Thoracic aorta (tissue), 2 donors: ENCODE results near the gene RBM46. TPM values are rescaled to one million over a fixed set of nuclear protein-coding genes. Genes with fewer than 3 reads are reported as not detected.

Source experiments
- ATAC-seq: fragments of 150-250 bp; one replicate; pipeline ENCODE4 v1.8.0; 2017; ENCODE audit warnings: low read depth; ENCODE audit not compliant: insufficient number of reproducible peaks, low FRiP score
- DNase-seq: peaks from one replicate; pipeline ENCODE4 v3.0.0-alpha.2; 2020; ENCODE audit warnings: low spot score
- H3K27ac ChIP-seq, 2 donors: fragments of 200-600 bp; sonication (generic); 1 replicate in 1 of 2; 2 replicates in 1 of 2; pipeline ENCODE4 v1.5.1; 2016; ENCODE audit warnings: mild to moderate bottlenecking in 2 of 2, moderate library complexity in 2 of 2
- H3K27me3 ChIP-seq: fragments of 200-600 bp; sonication (generic); replicated peaks from 2 replicates; pipeline ENCODE4 v1.6.0; 2016; ENCODE audit warnings: mild to moderate bottlenecking; ENCODE audit not compliant: insufficient read depth
- H3K36me3 ChIP-seq: fragments of 200-600 bp; sonication (generic); one replicate; pipeline ENCODE4 v1.5.1; 2016
- H3K4me1 ChIP-seq, 2 donors: fragments of 200-600 bp; sonication (generic); 1 replicate in 1 of 2; 2 replicates in 1 of 2; pipeline versions ENCODE4 v1.5.1 to v1.6.0; 2016; ENCODE audit warnings: low read depth in 2 of 2, mild to moderate bottlenecking in 1 of 2; ENCODE audit not compliant: control insufficient read depth in 1 of 2
- H3K4me3 ChIP-seq: fragments of 200-600 bp; sonication (generic); 2 replicates; pipeline ENCODE4 v1.5.1; 2016; ENCODE audit warnings: mild to moderate bottlenecking
- H3K9me3 ChIP-seq: fragments of 200-600 bp; sonication (generic); 2 replicates; pipeline ENCODE4 v1.5.1; 2016
- CTCF ChIP-seq: fragments of 200-600 bp; sonication (generic); IDR thresholded peaks from one replicate; pipeline ENCODE4 v1.5.1; 2019; ENCODE audit warnings: antibody characterized with exemption
- total RNA-seq, 2 donors: library from RNA; depleted of rRNA; stranded (reverse); fragments of >200 nt; gene quantifications; one replicate each; pipeline versions ENCODE4 v1.1.0 to v1.2.3, GENCODE V29; 2016

RBM46 gene
- total RNA-seq, 2 donors from 2014 or later: not detected

GRCh38 chr4:154739111-154739510, 42.0 kb upstream of the RBM46 start:
- Histone ChIP-seq H3K9me3 (no peaks in the 10 kb centered on the region), H3K27ac (no peak overlapping the region), H3K36me3 (no peaks in the 10 kb centered on the region), H3K27me3 (peaks cover under 1% of the 10 kb centered on the region), H3K4me1 (peaks cover 9 to 10% of the 10 kb centered on the region in 2 donors), H3K4me3 (no peak overlapping the region)
- no peak for ATAC-seq
- DNase-seq: no peak
- no peak for TF ChIP-seq CTCF

GRCh38 chr4:154740462-154740861, 40.6 kb upstream of the RBM46 start:
- ATAC-seq (no peak), DNase-seq (no peak)
- Histone ChIP-seq H3K4me1 (peaks cover 13 to 17% of the 10 kb centered on the region in 2 donors), H3K27ac (no peak overlapping the region), H3K9me3 (no peaks in the 10 kb centered on the region), H3K4me3 (no peak overlapping the region), H3K27me3 (peaks cover 5% of the 10 kb centered on the region), H3K36me3 (no peaks in the 10 kb centered on the region)
- TF ChIP-seq CTCF: no peak

GRCh38 chr4:154741131-154741665, 39.9 kb upstream of the RBM46 start:
- H3K27ac ChIP-seq: no peak overlapping the region
- H3K4me3 ChIP-seq: peak overlapping the region; percentile 79
- no peak for TF ChIP-seq CTCF
- peaks cover 13 to 17% of the 10 kb centered on the region in 2 donors for H3K4me1 ChIP-seq
- no peaks in the 10 kb centered on the region for H3K9me3 ChIP-seq
- no peak for DNase-seq
- no peaks in the 10 kb centered on the region for H3K36me3 ChIP-seq
- H3K27me3 ChIP-seq: peaks cover 5% of the 10 kb centered on the region
- ATAC-seq: no peak

GRCh38 chr4:154741922-154742850, 38.9 kb upstream of the RBM46 start:
- TF ChIP-seq CTCF: no peak
- Histone ChIP-seq H3K27me3 (peaks cover 5% of the 10 kb centered on the region), H3K27ac (no peak overlapping the region), H3K4me3 (peak overlapping the region; percentile 79), H3K9me3 (no peaks in the 10 kb centered on the region), H3K36me3 (no peaks in the 10 kb centered on the region), H3K4me1 (peaks cover 13 to 17% of the 10 kb centered on the region in 2 donors)
- ATAC-seq (no peak), DNase-seq (no peak)

GRCh38 chr4:154743683-154744340, 37.3 kb upstream of the RBM46 start, which contains the start of gene LRAT:
Gene LRAT, plus strand, starts transcription at chr4:154744000. Its CDS starts 327 bp downstream, at chr4:154744327.
- ATAC-seq: no peak

More at GRCh38 chr4:154743683-154744340, 37.3 kb upstream of the RBM46 start, which contains the start of gene LRAT:
- H3K4me3 ChIP-seq: peak within 1 kb of the TSS; percentile 79
- no peaks in the 10 kb centered on the region for H3K9me3 ChIP-seq
- no peaks in the 10 kb centered on the region for H3K36me3 ChIP-seq
- peaks cover 13 to 17% of the 10 kb centered on the region in 2 donors for H3K4me1 ChIP-seq
- H3K27ac ChIP-seq: no peak within 1 kb of the TSS
- no peak for DNase-seq
- peaks cover 5% of the 10 kb centered on the region for H3K27me3 ChIP-seq
- TF ChIP-seq CTCF: no peak
